Uterus (tissue), 2 donors: ENCODE measurements around the gene OTX2.

Experiments
- CTCF ChIP-seq, 4 experiments: fragments of 200-600 bp in 2 of 4; fragments of 450-650 bp in 2 of 4; sonication (generic) in 2 of 4; IDR thresholded peaks; one replicate each; pipeline ENCODE4 v1.5.1; 2016 to 2019; ENCODE audit warnings: antibody characterized with exemption in 4 of 4, mild to moderate bottlenecking in 2 of 4, moderate library complexity in 1 of 4
- POLR2A ChIP-seq, 2 donors: fragments of 450-650 bp; IDR thresholded peaks; one replicate each; pipeline ENCODE4 v1.6.1; 2016; ENCODE audit warnings: antibody characterized with exemption in 2 of 2, mild to moderate bottlenecking in 1 of 2, moderate library complexity in 1 of 2

- no peak for TF ChIP-seq CTCF (IDR thresholded peaks at IDR 0.05)
- TF ChIP-seq POLR2A (IDR thresholded peaks at IDR 0.05): no peak
Measured at GRCh38 chr14:56840221-56840620, 29.9 kb upstream of the OTX2 start.
